ENCODE results near the gene DUSP1. TPM values are rescaled to one million over a fixed set of nuclear protein-coding genes. Genes with fewer than 3 reads are reported as not detected.

The DUSP1 gene
- total and polyA plus RNA-seq, 9 of the 15 experiments (the other 6 are each of a cell fraction or from before 2014, with no cell fraction given): 2.1 to 14.2 (median 8.5) TPM

DNA sequence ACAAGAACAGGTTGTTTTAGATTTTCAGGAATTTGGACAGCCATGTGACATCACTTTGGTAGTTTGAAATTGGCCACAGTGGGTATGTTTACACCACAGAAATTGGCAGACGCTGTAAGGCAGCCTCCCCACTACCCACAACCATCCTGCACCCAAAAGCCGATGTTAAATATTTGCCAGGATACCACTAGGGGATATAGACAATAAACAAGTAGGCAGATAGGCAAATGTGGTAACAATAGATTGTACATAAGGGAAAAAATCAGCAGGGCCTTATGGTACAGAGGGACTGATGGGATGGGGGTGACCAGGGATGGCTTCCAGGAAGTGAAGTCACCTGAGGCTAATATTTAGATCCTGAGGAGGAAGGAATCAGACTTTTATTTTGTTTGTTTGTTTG lies 31.1 kb upstream of the DUSP1 start:
- DNase-seq (ENCODE audit: extremely low read depth in 1 of 4, low spot score in 3 of 4) (peak; percentile 31 to 77 (median 64)), FAIRE-seq (no peak), ATAC-seq (peak; percentile 5)
- BruUV-seq (replicated peaks): no TSS peak
- Histone ChIP-seq H3K9ac (ENCODE audit: insufficient read depth in 1 of 2, low read depth in 2 of 2, low read length in 2 of 2) (peak overlapping the region; percentile 38 to 65; a peak in 3 of 4 replicates), H3K36me3 (ENCODE audit: control insufficient read depth, insufficient read depth, low read length) (no peaks in the 10 kb centered on the region), H3K27ac (ENCODE audit: extremely low read depth, low read depth, low read length) (peak overlapping the region; percentile 89), H4K20me1 (replicated peaks; ENCODE audit: control insufficient read depth, insufficient read depth, low read length) (no peaks in the 10 kb centered on the region), H3K4me2 (ENCODE audit: insufficient read depth, low read length) (peak overlapping the region; percentile 80), H3K9me3 (replicated peaks; ENCODE audit: control insufficient read depth, insufficient read depth, low read depth, low read length) (no peaks in the 10 kb centered on the region), H3K79me2 (ENCODE audit: control insufficient read depth, insufficient read depth, low read length) (peaks cover 6% of the 10 kb centered on the region; the same call in 1 of the 3 replicates), H3K9me1 (ENCODE audit: control insufficient read depth, insufficient read depth, low read length) (no peaks in the 10 kb centered on the region), H3K27me3 (ENCODE audit: control insufficient read depth in 2 of 2, insufficient read depth in 2 of 2, low read length in 2 of 2) (no peaks in the 10 kb centered on the region), H2AFZ (ENCODE audit: low read depth, low read length) (peak overlapping the region; percentile 73), H3K4me1 (replicated peaks in 1 of 2; ENCODE audit: control insufficient read depth in 2 of 2, insufficient read depth in 2 of 2, low read length in 2 of 2) (peaks cover 56 to 59% of the 10 kb centered on the region in 2 experiments; a peak in 4 of 5 replicates), H3K4me3 (no peak overlapping the region)
- ChIA-PET POLR2A (interaction anchor here (2.7 kb wide), 1 partner anchor 32 kb away, joined by 21 read pairs; the partner anchor contains the start of gene DUSP1), CTCF (ENCODE audit: low intra/inter-chr PET ratio) (no interaction called here)
- WGBS (ENCODE audit: insufficient coverage, low coverage, missing lambda C conversion rate): 12% methylated on average over 2 of the region's 2 CpGs
- in situ Hi-C loops (cut with MboI): no loop called here
- no peak for TF ChIP-seq KLF13 (tag; IDR thresholded peaks at IDR 0.05; ENCODE audit: borderline replicate concordance, low read depth)
- peak; percentile 18; the same call in 1 of the 2 replicates for TF ChIP-seq SP1 (CRISPR knock-in tag; IDR thresholded peaks at IDR 0.05)
- TF ChIP-seq FOXK2 (conservative IDR thresholded peaks at IDR 0.05 in 1 of 2, IDR thresholded peaks at IDR 0.05 in 1 of 2; ENCODE audit: low read depth in 2 of 2): peak in 1 of 2 experiments; percentile 49; a peak in 1 of 4 replicates
- no peak for TF ChIP-seq HMG20A (CRISPR knock-in tag; conservative IDR thresholded peaks at IDR 0.05)
- TF ChIP-seq SIRT6 (IDR thresholded peaks at IDR 0.05; ENCODE audit: low read depth, low read length): no peak
- 0 out of 2 replicates have a peak, but pooled peaks have one; percentile 23 for TF ChIP-seq GTF2A2 (tag; IDR thresholded peaks at IDR 0.05)
- TF ChIP-seq, protein P1, sequence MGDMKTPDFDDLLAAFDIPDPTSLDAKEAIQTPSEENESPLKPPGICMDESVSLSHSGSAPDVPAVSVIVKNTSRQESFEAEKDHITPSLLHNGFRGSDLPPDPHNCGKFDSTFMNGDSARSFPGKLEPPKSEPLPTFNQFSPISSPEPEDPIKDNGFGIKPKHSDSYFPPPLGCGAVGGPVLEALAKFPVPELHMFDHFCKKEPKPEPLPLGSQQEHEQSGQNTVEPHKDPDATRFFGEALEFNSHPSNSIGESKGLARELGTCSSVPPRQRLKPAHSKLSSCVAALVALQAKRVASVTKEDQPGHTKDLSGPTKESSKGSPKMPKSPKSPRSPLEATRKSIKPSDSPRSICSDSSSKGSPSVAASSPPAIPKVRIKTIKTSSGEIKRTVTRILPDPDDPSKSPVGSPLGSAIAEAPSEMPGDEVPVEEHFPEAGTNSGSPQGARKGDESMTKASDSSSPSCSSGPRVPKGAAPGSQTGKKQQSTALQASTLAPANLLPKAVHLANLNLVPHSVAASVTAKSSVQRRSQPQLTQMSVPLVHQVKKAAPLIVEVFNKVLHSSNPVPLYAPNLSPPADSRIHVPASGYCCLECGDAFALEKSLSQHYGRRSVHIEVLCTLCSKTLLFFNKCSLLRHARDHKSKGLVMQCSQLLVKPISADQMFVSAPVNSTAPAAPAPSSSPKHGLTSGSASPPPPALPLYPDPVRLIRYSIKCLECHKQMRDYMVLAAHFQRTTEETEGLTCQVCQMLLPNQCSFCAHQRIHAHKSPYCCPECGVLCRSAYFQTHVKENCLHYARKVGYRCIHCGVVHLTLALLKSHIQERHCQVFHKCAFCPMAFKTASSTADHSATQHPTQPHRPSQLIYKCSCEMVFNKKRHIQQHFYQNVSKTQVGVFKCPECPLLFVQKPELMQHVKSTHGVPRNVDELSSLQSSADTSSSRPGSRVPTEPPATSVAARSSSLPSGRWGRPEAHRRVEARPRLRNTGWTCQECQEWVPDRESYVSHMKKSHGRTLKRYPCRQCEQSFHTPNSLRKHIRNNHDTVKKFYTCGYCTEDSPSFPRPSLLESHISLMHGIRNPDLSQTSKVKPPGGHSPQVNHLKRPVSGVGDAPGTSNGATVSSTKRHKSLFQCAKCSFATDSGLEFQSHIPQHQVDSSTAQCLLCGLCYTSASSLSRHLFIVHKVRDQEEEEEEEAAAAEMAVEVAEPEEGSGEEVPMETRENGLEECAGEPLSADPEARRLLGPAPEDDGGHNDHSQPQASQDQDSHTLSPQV (IDR thresholded peaks at IDR 0.05): 0 out of 2 replicates have a peak, but pooled peaks have one; percentile 40
- intact Hi-C loops (cut with micrococcal nuclease): loop anchor here (2.0 kb wide), 1 partner anchor 29 kb away; no protein-coding TSS in a partner anchor
